ENCODE results near the gene CEMIP.

DNA sequence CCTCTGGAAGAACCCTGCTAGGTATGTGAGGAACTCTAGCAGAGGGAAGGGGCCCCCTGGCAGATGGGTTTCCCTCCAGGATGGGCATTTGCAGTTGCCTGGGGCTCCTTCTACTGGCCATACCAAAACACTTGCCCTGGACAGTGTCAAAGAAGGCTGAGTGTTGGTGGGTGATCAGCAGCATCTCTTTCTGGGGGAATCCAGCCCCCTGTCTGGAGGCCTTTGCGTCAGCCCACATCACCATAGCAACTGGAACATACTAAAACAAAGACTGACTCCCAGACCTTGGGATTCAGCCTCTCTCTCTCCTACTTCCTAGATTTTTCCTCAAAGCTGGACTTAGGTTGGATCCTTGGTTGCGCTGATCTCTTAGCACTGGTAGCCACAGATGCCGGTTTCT, 8.1 kb downstream of the CEMIP start:
- TF ChIP-seq, protein P1, sequence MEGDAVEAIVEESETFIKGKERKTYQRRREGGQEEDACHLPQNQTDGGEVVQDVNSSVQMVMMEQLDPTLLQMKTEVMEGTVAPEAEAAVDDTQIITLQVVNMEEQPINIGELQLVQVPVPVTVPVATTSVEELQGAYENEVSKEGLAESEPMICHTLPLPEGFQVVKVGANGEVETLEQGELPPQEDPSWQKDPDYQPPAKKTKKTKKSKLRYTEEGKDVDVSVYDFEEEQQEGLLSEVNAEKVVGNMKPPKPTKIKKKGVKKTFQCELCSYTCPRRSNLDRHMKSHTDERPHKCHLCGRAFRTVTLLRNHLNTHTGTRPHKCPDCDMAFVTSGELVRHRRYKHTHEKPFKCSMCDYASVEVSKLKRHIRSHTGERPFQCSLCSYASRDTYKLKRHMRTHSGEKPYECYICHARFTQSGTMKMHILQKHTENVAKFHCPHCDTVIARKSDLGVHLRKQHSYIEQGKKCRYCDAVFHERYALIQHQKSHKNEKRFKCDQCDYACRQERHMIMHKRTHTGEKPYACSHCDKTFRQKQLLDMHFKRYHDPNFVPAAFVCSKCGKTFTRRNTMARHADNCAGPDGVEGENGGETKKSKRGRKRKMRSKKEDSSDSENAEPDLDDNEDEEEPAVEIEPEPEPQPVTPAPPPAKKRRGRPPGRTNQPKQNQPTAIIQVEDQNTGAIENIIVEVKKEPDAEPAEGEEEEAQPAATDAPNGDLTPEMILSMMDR (conservative IDR thresholded peaks at IDR 0.05; ENCODE audit: low read length): no peak
- TF ChIP-seq EZH2phosphoT487 (IDR thresholded peaks at IDR 0.05; ENCODE audit: borderline replicate concordance): no peak

Measured in Loucy (cell line).